Activated naive CD4-positive, alpha-beta T cell treated with anti-CD3 and anti-CD28 coated beads, Interleukin-2, amount 50 U/mL, for 24 hours (primary cell): ENCODE measurements around the gene POLR2H.
A peak's percentile ranks its signal among the peaks of the same experiment; 100 is the strongest.

Experiments
- H3K27ac Mint-ChIP-seq: one replicate; pipeline ENCODE4 v1.8.0; 2021; ENCODE audit warnings: mild to moderate bottlenecking, mixed read lengths
- H3K27me3 Mint-ChIP-seq: one replicate; pipeline ENCODE4 v1.8.0; 2021; ENCODE audit warnings: mixed read lengths
- H3K36me3 Mint-ChIP-seq: one replicate; pipeline ENCODE4 v1.8.0; 2021; ENCODE audit warnings: mixed read lengths
- H3K4me1 Mint-ChIP-seq: one replicate; pipeline ENCODE4 v1.8.0; 2021; ENCODE audit warnings: mixed read lengths
- H3K4me3 Mint-ChIP-seq: one replicate; pipeline ENCODE4 v1.8.0; 2021; ENCODE audit warnings: mild to moderate bottlenecking, mixed read lengths
- H3K9me3 Mint-ChIP-seq: one replicate; pipeline ENCODE4 v1.8.0; 2021; ENCODE audit warnings: mixed read lengths

The POLR2H gene

DNA sequence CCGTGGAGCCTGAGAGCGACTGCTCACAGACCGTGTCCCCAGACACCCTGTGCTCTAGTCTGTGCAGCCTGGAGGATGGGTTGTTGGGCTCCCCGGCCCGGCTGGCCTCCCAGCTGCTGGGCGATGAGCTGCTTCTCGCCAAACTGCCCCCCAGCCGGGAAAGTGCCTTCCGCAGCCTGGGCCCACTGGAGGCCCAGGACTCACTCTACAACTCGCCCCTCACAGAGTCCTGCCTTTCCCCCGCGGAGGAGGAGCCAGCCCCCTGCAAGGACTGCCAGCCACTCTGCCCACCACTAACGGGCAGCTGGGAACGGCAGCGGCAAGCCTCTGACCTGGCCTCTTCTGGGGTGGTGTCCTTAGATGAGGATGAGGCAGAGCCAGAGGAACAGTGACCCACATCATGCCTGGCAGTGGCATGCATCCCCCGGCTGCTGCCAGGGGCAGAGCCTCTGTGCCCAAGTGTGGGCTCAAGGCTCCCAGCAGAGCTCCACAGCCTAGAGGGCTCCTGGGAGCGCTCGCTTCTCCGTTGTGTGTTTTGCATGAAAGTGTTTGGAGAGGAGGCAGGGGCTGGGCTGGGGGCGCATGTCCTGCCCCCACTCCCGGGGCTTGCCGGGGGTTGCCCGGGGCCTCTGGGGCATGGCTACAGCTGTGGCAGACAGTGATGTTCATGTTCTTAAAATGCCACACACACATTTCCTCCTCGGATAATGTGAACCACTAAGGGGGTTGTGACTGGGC is 16.8 kb upstream of the POLR2H start:
- Mint-ChIP-seq H3K4me1 (no peaks in the 10 kb centered on the region), H3K27me3 (no peaks in the 10 kb centered on the region), H3K4me3 (no peak overlapping the region), H3K36me3 (peaks cover 2% of the 10 kb centered on the region), H3K27ac (no peak overlapping the region), H3K9me3 (no peaks in the 10 kb centered on the region)

DNA sequence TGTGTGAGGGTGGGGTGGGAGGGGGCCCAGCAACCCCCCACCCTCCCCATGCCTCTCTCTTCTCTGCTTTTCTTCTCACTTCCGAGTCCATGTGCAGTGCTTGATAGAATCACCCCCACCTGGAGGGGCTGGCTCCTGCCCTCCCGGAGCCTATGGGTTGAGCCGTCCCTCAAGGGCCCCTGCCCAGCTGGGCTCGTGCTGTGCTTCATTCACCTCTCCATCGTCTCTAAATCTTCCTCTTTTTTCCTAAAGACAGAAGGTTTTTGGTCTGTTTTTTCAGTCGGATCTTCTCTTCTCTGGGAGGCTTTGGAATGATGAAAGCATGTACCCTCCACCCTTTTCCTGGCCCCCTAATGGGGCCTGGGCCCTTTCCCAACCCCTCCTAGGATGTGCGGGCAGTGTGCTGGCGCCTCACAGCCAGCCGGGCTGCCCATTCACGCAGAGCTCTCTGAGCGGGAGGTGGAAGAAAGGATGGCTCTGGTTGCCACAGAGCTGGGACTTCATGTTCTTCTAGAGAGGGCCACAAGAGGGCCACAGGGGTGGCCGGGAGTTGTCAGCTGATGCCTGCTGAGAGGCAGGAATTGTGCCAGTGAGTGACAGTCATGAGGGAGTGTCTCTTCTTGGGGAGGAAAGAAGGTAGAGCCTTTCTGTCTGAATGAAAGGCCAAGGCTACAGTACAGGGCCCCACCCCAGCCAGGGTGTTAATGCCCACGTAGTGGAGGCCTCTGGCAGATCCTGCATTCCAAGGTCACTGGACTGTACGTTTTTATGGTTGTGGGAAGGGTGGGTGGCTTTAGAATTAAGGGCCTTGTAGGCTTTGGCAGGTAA is 16.0 kb upstream of the POLR2H start:
- peaks cover 2% of the 10 kb centered on the region for H3K36me3 Mint-ChIP-seq
- no peak overlapping the region for H3K27ac Mint-ChIP-seq
- H3K4me3 Mint-ChIP-seq, result no peak overlapping the region
- no peaks in the 10 kb centered on the region for H3K9me3 Mint-ChIP-seq
- no peaks in the 10 kb centered on the region for H3K4me1 Mint-ChIP-seq
- H3K27me3 Mint-ChIP-seq, result no peaks in the 10 kb centered on the region

DNA sequence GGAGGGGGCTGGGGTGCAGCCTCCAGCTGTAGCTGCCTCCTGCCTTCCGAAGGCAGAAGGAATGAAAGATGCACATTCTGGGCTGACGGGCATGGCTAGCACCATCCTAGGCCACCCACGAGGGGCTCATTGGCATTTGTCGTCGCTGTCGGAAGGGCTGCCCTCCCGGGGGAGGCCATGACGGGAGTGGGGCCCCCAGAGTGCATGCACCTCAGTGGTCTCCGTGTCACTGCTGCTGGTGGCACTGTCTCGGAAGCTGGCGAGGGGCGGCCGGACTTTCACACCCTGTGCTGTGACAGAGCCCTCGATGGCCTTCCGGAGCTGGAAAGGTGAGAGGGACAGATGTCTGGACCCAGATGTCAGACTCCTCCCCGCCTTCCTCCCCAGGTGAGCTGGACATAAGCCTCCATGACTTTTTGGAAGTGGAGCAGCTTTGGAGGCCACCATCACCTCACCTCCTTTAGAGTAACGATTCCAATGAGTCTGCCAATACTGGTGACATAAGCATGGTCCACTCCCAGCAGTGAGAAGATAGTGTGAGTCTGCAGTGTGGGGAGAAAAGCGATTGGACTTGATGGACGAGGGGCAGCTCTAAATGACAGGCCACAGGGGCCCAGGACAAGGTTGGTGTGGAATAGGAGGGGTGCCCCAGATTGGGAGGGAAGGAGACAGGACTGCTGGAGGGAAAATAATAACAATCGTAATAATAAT is 14.9 kb upstream of the POLR2H start:
- H3K9me3 Mint-ChIP-seq, result no peaks in the 10 kb centered on the region
- no peaks in the 10 kb centered on the region for H3K4me1 Mint-ChIP-seq
- peaks cover 2% of the 10 kb centered on the region for H3K36me3 Mint-ChIP-seq
- H3K4me3 Mint-ChIP-seq, result no peak overlapping the region
- H3K27ac Mint-ChIP-seq, result no peak overlapping the region
- no peaks in the 10 kb centered on the region for H3K27me3 Mint-ChIP-seq

DNA sequence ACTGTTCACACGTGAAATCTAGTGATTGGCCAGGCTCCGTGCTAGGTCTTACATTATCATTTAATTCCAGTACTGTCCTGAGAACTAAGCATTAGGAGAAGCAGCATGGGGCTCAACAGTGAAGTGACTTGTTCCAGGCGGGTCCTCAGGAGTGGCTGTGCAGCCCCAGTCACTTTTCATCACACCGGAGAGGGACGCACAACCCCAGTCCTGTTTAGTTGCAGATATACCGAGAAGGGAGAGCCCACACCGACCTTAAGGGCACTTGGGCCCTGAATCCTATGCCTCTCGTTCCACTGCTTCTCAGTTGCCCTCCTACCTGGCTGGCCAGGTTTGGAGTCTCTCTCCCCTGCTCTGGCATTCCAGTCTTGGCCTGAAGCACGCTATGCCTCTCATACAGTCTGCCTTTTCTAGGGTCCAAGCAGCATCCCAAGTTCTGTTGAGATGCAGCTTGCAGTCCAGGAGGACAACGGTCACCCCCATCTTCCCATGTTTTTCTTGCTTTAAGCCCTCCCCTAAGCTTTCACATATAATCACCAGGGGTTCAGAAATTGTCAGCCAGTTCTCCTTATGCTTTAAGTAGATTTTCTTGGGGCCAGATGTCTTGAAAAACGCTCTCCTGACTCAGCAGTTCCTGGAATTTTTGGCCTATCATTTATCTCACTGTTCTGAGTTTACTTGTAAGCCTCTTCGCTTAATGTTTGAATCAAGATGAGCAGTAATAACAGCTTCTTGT is 14.0 kb upstream of the POLR2H start:
- Mint-ChIP-seq H3K36me3 (peaks cover 2% of the 10 kb centered on the region), H3K27ac (peak overlapping the region; percentile 5), H3K4me3 (no peak overlapping the region), H3K4me1 (no peaks in the 10 kb centered on the region), H3K9me3 (no peaks in the 10 kb centered on the region), H3K27me3 (no peaks in the 10 kb centered on the region)

DNA sequence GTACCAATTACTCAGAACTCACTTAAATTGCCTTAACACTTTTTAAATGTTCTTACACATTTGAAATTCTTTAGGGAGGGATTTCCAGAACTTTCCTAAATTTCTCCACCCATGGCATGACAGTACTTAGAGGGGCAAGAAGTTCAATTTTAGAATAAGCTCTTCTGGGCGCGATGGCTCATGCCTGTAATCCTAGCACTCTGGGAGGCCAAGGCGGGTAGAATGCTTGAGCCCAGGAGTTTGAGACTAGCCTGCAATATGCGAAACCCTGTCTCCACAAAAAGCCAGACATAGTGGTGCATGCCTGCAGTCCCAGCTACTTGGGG is 13.5 kb upstream of the POLR2H start:
- Mint-ChIP-seq H3K9me3 (no peaks in the 10 kb centered on the region), H3K27me3 (no peaks in the 10 kb centered on the region), H3K4me3 (no peak overlapping the region), H3K27ac (no peak overlapping the region), H3K4me1 (no peaks in the 10 kb centered on the region), H3K36me3 (peaks cover 2% of the 10 kb centered on the region)

DNA sequence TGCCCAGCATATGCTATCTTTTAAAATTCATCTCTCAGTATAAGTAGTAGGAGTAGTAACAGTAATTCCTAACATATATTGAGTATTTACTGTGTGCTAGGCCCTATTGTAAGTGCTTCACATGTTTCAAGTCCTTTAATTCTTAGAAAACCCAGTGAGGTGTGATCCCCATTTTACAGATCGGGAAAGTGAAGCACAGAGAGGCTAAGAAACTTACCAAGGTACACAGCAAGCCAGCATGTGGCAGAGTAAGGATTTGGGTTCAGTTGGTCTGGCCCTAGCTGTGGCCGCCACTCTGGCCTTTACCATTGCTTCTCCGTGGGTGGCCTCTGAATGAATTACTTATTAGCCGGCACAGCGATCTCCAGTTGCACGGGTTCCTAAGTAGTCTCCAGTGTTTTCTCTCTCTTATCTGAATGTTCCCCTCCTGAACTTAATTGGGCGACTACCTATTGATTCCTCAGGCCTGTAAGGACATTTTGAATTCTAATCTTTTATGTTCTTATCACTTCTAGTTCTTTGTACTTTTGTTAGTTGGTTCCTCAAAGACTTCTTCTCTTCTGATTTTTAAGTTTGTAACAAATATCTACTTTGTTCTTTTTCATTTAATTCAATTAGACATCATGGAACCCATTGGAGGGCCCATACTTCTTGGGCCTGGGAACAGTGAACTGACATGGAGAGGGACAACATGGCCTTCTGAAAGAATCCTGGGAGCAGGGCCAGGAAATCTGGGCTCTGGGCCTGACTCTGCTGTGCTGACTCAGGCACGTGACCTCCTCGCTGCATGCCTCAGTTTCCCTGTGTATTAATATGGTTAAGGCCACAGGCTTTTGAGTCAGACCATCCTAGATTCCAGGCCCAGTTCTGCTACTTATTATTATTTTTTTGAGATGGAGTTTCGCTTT is 11.7 kb upstream of the POLR2H start:
- Mint-ChIP-seq H3K9me3 (no peaks in the 10 kb centered on the region), H3K36me3 (peaks cover 2% of the 10 kb centered on the region), H3K4me1 (no peaks in the 10 kb centered on the region), H3K27ac (no peak overlapping the region), H3K4me3 (no peak overlapping the region), H3K27me3 (no peaks in the 10 kb centered on the region)

DNA sequence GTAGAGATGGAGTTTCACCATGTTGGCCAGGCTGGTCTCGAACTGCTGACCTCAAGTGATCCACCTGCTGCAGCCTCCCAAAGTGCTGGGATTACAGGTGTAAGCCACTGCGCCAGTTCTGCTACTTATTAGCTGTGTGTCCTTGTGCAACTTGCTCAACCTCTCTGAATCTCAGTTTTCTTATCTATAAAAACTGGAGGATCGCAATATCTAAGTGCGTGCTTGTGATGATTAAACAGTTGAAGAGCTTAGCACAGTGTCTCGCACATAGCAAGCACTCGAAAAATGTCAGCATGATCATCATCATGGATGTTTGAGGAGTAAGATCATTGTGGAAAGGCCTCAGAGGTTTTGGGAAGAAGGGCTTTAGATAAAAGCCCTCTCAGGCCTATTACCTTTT is 10.9 kb upstream of the POLR2H start:
- H3K9me3 Mint-ChIP-seq, result no peaks in the 10 kb centered on the region
- peaks cover under 1% of the 10 kb centered on the region for H3K36me3 Mint-ChIP-seq
- H3K4me1 Mint-ChIP-seq, result no peaks in the 10 kb centered on the region
- H3K4me3 Mint-ChIP-seq, result no peak overlapping the region
- no peaks in the 10 kb centered on the region for H3K27me3 Mint-ChIP-seq
- H3K27ac Mint-ChIP-seq, result no peak overlapping the region

DNA sequence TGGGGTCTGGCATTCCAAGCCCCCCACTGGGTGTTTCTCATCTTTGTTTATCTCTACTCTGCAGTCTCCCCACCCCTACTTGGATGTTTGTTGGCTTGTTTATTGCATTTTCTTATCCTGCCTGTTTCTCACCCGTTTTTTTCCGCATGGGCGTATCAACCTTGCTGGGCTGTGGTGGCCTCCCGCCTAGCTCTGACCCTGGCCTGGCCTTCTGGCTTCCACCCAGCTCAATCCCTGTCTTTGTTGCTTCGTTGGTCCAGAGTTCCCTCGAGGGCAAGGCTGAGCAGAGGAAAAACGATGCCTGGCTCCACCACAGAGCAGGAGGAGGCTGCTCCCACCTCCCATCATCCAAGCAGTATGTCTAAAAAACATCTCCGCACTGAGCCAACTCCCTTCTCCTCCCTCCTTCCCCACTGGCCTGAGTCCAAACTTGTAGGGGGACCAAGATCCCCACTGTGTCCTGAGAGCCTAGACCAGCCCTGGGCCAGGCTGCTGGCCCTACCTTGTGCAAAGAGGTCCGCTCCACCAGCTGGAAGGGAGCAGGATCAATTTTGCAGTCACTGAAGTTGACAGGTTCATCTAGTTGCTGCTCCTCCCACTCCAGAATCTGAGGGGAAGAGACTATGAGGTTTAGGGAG is 9.9 kb upstream of the POLR2H start:
- H3K27ac Mint-ChIP-seq, result no peak overlapping the region
- H3K4me1 Mint-ChIP-seq, result no peaks in the 10 kb centered on the region
- H3K27me3 Mint-ChIP-seq, result no peaks in the 10 kb centered on the region
- no peaks in the 10 kb centered on the region for H3K36me3 Mint-ChIP-seq
- no peaks in the 10 kb centered on the region for H3K9me3 Mint-ChIP-seq
- no peak overlapping the region for H3K4me3 Mint-ChIP-seq

DNA sequence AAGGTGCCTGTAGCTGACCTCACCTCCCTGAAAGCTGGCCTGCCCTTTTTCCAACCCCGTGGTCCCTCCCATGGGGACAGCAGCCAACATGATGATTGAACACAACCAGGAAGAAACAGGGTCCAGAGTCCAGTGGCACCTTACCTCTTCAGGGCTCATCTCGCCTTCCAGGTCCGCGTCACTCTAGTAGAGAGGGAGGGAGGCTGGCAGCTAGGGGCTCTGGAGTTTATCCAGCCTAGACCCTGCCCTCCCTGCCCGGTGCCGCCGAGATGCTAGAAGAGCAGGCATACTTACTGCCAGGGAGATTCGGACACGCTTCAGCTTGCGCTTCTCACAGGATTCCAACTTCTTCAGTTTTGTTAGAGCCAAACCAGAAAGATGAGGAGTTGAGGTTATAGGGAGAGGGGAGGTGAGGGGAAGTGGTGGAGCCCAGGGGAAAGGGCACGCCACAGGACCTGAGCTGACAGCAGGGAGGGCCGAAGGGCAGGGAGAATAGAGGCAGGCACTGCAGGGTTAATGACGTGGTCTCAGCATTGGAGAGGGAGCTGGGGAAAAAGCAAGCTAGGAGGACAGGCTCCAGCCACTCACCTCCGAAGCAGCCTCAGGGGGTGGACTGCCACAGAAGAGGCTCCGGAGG is 9.2 kb upstream of the POLR2H start:
- Mint-ChIP-seq H3K36me3 (no peaks in the 10 kb centered on the region), H3K9me3 (no peaks in the 10 kb centered on the region), H3K4me3 (no peak overlapping the region), H3K27me3 (no peaks in the 10 kb centered on the region), H3K27ac (no peak overlapping the region), H3K4me1 (no peaks in the 10 kb centered on the region)

DNA sequence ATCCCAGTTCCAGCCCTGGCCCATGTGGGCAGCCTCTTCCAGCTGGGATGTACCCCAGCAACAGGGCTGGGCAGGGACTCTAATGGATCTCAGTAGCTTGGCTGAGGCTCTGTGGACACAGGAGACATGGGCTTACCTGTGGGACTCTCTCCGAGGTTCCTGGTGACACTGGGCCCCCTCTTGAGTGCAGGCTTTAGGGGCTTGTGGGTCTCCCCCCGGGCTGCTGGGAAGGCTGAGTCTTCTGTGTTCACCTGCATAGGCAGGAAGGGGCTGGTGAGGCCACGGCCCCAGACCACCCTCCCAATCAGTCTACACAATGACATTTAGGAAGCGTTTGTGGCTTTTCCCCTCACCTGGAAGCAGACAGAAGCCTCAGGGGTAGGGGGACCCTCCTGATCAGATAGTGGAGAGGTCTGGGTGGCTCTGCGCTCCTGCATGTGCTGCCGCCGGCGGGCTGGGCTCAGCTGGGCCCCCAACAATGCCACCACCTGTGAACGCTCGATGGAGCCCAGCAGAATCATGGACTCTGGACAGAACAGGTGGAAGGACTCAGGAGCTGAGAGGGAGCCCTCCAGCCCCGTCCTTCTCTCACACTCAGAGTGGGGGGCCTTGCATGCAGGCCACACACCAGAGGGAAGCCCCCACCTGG is 8.5 kb upstream of the POLR2H start:
- no peaks in the 10 kb centered on the region for H3K9me3 Mint-ChIP-seq
- no peaks in the 10 kb centered on the region for H3K36me3 Mint-ChIP-seq
- H3K27ac Mint-ChIP-seq, result no peak overlapping the region
- H3K4me3 Mint-ChIP-seq, result no peak overlapping the region
- no peaks in the 10 kb centered on the region for H3K27me3 Mint-ChIP-seq
- H3K4me1 Mint-ChIP-seq, result no peaks in the 10 kb centered on the region

DNA sequence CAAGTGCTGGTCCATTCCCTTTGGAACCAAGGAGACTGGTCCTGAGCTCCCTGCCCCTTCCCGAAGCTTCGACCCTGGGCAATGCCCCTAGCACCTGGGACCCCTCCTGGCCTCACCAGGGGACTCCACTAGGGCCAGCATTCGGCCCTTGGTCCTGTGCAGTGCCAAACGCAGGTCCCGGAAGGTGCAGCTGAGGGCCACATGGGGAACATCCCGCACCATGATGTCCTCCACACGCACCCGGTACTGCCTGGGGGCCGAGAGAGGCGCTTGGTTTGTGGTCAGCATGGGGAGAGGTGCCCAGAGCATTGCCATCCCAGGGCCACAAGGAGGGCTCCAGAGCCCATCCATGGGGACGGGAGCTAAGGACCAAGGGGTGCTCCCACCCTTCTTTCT is 8.0 kb upstream of the POLR2H start:
- Mint-ChIP-seq H3K27me3 (no peaks in the 10 kb centered on the region), H3K4me1 (no peaks in the 10 kb centered on the region), H3K9me3 (no peaks in the 10 kb centered on the region), H3K27ac (no peak overlapping the region), H3K4me3 (no peak overlapping the region), H3K36me3 (no peaks in the 10 kb centered on the region)

DNA sequence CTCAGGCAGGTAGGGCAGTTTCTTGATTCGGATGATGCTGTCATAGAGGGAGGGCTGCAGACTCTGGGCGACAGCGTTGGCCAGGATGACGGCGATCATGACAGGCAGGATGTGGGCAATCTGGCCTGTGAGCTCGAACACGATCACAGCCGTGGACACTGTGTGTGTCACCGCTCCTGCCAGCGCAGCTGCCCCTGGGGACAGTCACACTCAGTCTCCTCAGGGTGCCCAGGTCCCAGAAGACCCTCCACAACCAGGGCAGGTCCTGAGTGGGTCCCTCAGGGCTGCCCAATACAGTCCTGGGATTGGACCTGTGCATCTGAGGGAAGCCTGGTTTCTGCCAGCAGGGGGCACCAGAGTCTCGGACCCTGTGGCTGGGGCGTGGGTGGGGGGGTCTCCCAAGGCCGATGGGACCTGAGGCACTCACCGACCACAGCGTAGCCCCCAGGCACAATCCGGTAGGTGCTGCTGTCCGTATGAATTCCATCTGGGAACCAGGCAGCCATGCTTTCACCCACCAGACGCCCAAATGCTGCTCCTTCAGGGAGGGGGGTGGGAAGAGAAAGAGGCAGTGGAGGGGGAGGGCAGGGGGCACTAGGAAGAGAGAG is 7.3 kb upstream of the POLR2H start:
- H3K36me3 Mint-ChIP-seq, result no peaks in the 10 kb centered on the region
- no peak overlapping the region for H3K27ac Mint-ChIP-seq
- no peak overlapping the region for H3K4me3 Mint-ChIP-seq
- H3K4me1 Mint-ChIP-seq, result no peaks in the 10 kb centered on the region
- H3K27me3 Mint-ChIP-seq, result no peaks in the 10 kb centered on the region
- no peaks in the 10 kb centered on the region for H3K9me3 Mint-ChIP-seq

DNA sequence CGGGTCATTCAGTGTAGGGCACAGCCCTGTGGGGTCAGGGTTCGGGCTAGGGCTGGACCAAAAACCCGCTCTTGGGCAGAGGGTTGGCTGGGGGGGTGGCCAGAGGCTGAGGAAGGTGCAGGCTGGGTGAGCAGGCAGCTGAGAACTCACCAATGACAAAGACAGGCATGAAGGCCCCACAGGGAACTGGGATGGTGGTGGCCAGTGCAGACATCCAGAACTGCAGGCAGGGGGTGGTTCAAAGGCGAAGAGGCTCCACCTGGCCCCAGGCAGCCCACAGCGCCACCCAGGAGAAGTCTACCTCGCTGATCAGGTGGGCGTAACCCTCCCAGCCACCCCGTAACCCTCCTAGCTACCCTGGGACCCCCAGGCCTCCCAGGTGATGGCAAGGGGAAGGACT is 6.8 kb upstream of the POLR2H start:
- H3K9me3 Mint-ChIP-seq, result no peaks in the 10 kb centered on the region
- no peaks in the 10 kb centered on the region for H3K4me1 Mint-ChIP-seq
- H3K4me3 Mint-ChIP-seq, result no peak overlapping the region
- no peaks in the 10 kb centered on the region for H3K36me3 Mint-ChIP-seq
- no peak overlapping the region for H3K27ac Mint-ChIP-seq
- H3K27me3 Mint-ChIP-seq, result no peaks in the 10 kb centered on the region
